AML-193 (cell line): ENCODE results near the gene YKT6.

Experiments
- DNase-seq, 2 experiments: peaks; one replicate each; lab custom pipeline; 2025; lab: John Stamatoyannopoulos, UW

YKT6 gene

GRCh38 chr7:44218418-44219201 lies 17.8 kb downstream of the YKT6 start:
- no peak for DNase-seq

- DNase-seq = no peak
Measured at GRCh38 chr7:44219371-44220045, 18.7 kb downstream of the YKT6 start.

GRCh38 chr7:44220046-44220357 lies 19.2 kb downstream of the YKT6 start:
- DNase-seq = no peak

DNA sequence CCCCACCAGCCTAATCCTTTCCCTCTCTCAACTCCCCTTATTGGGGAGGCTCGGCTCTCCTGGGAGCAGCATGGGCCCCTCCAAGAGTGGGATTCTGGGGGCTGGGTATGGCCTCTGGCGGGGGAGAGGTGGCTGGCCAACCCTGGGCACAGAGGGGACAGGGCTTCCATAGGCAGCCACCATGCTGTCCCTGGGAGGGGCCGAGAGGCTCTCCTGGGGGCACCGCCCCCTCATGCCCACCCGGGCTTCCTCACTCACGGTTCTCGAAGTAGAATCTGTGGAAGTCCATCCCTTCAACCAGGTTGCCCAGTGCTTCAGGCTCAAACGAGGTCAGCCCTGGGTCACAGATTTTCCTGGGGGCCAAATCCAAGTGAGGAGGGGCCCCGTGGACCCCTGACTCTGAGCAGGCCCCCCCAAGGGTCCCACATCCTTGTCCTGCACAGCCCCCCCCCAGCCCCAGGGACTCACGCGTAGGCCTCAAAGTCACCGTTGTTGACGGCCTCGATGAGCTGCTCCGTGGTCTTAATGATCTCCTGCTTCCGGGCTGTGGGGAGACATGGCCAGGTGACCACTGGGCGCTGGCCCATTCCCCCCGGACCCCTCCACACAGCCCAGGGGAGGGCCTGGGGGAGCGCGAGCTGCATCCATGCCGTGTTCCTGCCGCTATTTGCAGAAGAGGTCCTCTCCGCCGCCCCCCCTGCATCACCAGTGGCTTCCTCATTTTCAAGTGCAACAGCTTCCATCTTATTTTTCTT lies 19.8 kb downstream of the YKT6 start:
- no peak for DNase-seq

- DNase-seq = no peak
Measured at GRCh38 chr7:44221231-44221791, 20.5 kb downstream of the YKT6 start.

- no peak for DNase-seq
Measured at GRCh38 chr7:44222074-44222473, 21.3 kb downstream of the YKT6 start.

DNA sequence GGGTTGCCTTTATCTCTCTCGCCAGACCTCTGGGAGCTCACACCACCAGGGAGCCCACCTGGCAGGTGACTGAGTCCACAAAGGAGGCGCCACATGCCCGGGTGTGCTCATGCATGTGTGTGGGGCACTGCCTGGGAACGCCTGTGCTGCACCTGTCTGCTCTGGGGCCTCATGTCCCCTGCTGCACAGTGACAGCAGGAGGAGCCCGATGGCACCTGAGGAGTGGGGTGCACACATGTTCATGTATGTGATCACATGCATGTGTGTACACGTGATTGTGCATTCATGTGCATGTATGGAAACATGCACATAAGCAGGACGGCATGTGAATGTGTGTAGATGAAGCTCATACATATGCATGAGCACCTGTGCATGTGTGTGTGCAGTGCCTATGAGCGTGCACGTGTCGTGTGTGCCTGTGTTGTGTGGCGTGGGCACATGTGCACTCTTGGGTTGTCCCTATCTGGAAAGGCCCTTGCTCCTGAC lies 22.0 kb downstream of the YKT6 start:
- DNase-seq = no peak

GRCh38 chr7:44223362-44224079 lies 22.7 kb downstream of the YKT6 start:
- DNase-seq = no peak

- DNase-seq = no peak
Measured at GRCh38 chr7:44224080-44224973, 23.5 kb downstream of the YKT6 start.

- no peak for DNase-seq
Measured at GRCh38 chr7:44224974-44225565, 24.3 kb downstream of the YKT6 start.

DNA sequence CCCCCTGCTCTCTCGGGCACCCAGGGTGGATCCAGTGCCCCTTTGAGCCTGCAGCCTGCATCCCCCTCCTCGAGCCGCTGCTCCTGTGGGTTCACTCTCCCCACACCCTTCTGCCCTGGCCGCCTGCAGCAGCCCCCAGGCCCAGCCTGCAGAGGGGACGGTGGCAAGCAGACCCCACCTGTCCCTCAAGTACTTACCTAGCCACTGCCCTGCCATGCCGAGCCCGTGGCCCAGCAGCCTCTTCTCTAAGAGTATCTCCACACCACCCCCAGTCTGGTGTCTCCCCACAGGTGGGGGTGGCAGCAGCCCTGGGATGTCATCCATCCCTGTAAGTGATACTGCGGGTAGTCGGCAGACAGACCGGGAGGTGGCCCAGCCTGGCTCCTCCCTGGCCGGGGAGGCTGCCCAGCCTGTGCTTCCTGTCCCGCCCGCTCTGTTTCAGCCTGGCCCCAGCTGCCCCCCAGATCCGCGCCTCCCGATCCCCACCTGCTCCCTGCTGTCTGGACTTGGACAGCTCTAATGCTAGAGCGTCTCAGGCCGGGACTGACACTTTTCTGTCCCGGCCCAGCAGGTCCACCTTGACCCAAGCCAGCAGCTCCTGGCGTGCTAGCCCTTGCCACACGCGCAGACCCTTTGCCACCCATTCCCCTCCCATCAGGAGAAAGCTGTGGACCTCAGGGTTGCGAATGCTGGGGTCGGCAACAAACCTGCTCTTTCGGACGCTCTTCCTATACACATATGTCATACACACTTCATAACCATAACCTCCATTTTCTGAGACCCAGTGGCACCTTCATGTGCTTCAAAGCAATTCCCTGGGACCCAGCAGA lies 25.0 kb downstream of the YKT6 start:
- no peak for DNase-seq

- DNase-seq = no peak
Measured at GRCh38 chr7:44226396-44226753, 25.6 kb downstream of the YKT6 start.

- no peak for DNase-seq
Measured at GRCh38 chr7:44227911-44228310, 27.1 kb downstream of the YKT6 start.

GRCh38 chr7:44228571-44229350 lies 28.0 kb downstream of the YKT6 start:
- no peak for DNase-seq

DNA sequence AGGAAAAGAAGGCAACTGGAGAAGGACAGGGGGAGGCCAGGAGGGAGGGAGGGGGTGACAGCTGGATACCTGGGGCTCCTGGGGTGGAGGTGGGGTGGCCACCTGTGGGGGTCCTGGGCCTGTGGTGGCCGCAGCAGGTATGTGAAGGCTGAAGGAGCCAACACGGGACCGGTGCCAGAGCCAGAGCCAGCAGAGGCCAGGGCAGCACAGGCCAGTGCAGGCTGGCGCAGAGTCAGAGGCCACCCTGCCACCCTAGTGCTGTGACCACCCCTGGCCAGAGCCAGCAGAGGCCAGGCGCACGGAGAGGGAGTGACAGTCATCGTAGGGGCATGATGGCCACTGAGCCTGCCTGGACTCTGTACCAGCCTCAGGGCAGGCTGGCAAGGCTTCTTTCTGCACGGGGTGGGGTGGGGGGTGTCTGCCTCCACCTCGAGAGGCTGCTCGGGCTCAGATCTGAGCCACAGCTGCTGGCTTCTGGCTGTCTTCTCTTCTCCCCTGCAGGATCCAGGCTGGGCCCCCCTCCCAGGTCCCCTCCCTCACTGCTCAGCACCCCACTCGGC lies 28.8 kb downstream of the YKT6 start:
- DNase-seq = no peak

DNA sequence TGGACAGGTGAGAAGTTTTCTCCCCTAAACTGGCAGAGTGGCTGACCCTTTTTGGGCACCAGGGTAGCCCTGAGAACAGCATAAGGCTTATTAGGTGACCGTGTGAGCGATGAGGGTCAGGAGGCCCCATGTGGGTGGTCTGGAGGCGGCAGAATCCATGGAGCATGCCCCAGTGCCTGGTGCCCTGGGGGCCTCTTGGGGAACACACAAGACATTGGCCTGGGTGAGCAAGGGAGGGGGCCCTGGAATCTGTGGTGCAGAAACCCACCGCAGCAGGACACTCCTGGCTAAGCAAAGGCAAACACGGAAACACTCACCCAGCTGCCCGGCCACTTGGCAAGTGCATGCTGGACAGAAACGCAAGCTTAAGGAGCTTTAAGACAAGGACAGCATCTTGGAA lies 29.5 kb downstream of the YKT6 start:
- DNase-seq = no peak

DNA sequence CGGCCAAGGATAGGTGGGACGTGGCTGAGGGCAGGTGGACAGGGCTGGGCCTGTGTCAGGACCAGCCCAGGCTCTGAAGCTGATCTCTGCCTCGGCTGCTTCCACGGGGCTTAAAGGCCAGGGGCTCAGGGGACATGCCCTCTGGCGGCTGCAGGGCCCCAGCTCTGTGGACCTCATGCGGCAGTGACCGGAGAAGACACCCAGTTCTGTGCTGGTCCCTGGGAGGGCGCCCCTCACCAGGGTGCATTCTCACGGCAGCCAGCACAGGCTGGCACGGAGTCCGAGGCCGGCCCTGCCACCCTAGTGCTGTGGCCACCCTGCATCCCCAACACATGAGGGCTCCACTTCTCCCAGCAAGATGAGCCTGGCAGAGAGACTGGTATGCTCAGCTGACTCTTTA lies 30.3 kb downstream of the YKT6 start:
- no peak for DNase-seq

DNA sequence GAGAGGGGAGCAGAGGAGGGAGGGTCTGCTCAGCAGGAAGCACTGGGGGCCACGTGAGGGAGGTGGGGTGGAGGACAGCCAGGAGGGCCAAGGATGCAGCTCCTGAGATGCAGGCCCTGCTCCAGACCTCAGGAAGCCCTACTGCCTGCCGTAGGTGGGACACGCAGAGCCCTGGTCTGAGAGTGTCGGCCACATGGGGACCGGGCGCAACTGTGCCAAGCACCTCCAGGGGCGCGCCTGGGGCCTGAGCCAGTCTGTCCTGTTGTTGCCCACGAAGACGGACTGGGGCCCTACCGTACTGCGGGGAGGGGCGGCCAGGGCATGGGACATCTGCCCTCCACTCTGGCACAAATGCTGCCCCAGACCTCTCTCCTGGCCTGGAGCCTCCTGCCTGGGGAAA lies 31.6 kb downstream of the YKT6 start:
- DNase-seq = no peak
